ENCODE results near the gene BTBD17.

DNA sequence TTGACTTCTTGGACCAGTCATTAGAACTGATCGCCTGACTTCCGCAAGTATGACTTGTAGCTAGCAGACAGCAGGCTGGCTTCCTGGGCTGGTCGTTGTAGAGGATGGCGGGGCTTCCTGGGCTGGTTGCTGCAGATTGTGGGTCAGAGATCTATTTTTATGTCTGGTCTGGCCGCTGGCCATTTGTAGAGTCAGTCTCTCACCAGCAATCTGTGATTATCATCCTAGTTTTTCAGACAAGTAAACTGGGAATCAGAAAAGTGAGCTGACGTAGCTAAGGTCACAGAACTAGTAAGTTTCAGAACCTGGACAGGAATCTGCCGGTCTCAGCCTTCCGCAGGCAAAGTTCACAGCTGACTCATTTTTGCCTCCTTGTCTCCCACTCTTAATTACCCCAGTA, 24.7 kb upstream of the BTBD17 start:
- no peak for TF ChIP-seq TAF1 (IDR thresholded peaks at IDR 0.05; ENCODE audit: borderline replicate concordance, insufficient read depth, low read length)
- TF ChIP-seq POLR2AphosphoS5 (IDR thresholded peaks at IDR 0.05; ENCODE audit: low read depth, low read length) = no peak
